Measurements from ENCODE around the gene POP7. TPM values are rescaled to one million over a fixed set of nuclear protein-coding genes. Genes with fewer than 3 reads are reported as not detected.

The POP7 gene
- total RNA-seq, 1 donor from 2014 or later: 25.9 TPM

DNA sequence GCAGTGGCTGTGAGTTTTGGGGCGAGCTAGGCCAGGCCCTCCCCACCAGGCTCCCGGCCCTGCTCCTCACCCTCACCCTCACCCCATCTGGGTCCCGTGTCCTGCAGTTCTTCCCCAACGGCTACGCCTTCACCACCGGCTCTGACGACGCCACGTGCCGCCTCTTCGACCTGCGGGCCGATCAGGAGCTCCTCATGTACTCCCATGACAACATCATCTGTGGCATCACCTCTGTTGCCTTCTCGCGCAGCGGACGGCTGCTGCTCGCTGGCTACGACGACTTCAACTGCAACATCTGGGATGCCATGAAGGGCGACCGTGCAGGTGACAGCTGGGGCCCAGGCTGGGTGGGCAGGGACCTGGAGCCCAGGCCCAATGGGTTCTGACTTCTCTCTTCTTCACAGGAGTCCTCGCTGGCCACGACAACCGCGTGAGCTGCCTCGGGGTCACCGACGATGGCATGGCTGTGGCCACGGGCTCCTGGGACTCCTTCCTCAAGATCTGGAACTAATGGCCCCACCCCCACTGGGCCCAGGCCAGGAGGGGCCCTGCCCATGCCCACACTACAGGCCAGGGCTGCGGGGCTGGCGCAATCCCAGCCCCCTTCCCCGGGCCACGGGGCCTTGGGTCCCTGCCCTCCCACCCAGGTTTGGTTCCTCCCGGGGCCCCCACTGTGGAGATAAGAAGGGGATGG, 27.5 kb upstream of the POP7 start:
- DNase-seq (ENCODE audit: low spot score): no peak

DNA sequence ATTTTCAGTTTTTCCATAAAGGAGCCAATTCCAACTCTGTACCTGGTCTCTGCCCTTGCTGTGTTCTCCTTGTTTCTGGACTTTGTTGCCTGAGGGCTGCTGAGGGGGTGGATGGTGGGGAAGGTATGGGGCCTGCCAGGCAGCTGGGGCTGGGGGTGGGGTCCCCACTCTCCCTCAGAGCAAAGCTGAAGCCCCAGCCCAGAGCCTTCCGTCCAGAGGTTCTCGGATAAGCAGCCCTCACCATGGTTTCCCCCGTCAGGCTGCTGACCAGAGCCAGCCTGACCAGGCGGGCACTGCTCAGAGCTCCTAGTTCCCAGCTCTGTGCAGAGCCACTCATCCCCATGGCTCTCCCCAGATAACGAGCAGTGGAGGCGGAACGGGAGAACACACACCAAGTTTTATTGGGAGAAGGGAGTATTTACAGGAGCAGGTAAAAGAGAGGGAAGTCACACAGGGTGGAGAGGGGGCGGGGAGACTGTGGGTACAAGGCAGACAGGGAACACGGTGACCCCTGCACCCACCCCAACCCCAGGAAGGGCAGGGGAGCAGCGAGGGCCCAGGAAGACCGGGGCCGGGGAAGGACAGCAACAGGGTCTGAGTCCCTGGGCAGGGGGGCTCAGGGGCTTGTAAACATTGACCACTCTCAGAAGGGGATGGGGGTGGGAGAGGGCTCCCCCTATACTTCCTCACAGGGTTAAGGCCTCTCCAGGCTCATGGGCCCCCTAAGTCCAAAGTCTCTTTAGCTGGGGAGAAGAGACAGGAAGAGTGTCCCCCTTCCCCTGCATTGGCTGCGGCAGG, 26.6 kb upstream of the POP7 start:
- no peak for DNase-seq (ENCODE audit: low spot score)

DNA sequence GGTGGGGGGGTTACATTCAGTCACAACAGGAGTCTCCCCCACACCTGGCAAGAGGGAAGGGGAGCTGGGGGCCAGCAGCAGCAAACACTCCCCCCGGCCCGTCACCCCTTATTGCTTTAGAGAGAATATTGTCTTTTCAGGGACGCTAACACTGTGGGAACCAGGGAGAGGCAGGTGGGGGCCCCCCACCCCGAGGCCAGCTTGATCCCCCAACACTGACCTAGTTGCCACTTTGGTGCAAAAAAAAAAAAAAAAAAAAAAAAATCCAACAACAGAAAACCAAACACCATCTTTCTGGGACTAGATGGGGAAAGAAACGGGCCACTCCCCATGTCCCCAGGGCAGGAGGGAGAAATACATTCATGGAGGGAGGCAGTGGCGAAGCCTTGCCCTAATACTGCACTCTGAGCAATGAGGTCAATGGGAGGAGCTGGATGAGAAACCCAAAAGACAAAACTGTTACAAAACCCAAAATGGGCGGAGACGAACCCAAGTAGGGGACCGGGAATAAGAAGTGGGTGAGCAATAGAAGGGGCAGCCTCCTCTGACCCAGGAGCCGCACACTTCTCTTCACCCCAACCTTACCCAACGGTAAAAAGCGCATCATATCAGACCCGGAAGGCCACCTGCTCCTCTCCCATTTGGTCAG, 25.9 kb upstream of the POP7 start:
- no peak for DNase-seq (ENCODE audit: low spot score)

DNA sequence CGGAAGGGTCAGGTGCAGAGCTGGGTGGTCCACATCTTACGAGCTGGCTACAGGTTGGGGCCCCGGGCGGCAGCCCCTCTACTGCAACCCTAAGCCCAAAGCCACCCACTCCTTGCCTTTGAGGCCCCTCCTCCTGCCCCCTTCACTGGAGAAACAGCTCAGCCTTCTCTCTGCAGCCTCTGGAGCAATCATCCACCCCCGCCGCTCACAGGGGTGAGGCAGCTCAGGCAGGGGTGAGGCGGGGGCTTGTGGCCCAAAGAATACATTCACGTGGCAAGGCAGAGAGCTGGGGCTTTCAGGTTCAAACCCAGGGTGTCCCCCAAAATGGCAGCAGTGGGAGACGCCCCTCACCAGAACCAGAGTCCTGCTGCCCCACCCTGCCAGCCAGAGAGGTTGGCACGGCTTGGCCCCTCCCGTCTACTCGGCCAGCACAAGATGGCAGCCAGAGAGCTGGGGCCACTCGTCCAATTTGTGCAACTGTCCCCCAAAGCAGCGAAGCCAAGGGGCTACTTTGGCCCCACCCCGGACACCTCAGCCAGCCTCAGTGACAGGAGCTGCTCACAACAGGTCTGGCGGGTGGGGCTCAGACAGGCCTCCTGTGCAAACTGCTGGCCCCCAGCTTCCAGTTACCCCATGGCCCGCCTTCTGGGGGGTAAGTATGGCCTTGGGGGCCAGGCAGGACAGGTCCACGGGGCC, 25.2 kb upstream of the POP7 start:
- no peak for DNase-seq (ENCODE audit: low spot score)

DNA sequence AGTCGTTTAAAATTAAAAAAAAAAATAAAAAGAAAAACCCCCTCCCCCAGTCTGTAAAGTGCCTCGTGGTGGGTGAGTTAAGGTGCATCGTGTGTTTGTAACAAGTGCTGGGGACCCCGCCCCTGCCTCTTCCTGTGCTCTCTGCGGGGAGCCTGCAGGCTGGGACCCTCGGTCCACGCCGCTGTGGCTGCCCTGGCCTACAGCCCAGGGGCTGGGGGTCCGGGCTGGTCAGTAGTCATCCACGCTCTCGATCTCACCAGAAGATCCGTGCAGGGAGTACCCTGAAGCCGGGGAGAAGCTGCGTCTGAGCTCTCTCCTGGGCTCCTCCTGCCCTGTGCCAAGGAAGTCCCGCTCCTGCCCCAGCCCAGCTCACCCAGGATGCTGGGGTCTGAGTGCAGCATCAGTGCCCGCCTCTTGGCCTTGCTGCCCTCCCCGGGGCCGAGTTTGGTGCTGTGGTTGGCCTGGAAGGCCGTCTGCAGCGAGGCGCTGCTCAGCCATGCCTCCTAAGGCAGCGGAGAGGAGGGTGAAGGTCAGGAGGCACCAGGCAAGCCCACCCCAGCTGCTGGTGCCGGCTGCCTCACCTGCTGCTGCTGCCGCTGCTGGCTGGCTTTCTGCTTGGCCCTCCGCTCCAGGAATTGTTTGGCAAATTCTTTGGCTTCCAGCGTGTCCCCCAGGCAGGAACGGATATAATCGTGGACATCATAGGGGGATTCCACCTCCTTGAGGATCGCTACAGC, 24.3 kb upstream of the POP7 start:
- DNase-seq (ENCODE audit: low spot score): no peak

DNA sequence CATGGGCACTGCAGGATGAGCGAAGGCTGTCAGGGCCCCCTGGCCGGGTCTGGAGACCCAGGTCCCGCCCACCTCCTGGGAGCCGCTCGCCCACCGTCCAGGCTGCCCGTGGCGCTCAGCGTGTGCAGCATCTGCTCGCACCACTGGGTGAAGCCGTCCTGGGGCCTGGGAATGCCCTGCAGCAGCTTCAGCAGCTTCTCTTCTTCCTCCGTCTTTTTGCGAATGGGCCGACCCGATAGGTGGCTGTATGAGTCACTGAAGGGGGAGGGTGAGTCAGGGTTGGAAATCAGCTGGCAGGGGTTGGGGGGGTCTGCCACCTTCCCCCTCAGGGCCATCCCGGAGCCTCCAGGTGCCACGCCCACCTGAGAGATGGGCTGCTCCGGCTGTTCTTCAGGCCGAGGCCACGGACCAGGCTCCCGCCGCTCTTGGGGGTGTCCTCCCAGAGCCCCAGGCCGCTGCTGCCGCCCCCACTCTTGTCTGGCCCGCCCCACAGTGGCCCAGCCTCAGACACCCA, 23.6 kb upstream of the POP7 start:
- no peak for DNase-seq (ENCODE audit: low spot score)

DNA sequence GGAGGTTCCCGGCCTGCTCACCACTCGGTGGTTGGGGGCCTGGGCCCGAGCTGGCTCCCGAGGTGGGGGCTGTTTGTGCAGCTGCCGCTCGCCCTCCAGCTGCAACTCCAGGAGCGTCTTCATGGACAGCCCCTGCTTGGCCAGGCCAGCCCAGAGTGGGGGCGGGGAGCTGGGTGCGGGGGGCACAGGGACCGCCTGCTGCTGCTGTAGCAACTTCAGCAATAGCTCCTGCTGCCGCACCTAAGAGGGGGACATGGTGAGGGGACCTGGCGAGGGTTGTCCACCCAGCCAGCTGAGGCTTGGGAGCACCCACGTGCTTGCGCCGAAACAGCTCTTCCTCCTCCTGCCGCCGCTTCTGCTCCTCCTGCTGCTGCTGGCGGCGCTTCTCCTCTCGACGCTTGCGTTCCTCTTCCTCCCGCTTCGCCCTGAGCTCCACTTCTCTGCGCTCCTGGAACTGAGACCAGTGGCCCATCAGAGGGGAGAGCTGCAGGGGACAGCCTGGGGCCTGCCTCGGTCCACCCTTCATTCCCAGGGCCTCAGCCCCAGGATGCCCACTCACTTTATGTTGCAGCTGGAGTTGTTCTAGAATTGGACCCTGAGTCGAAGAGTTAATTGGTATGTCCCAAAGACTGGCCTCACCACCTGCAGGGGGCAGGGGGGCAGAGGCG, 22.8 kb upstream of the POP7 start:
- DNase-seq (ENCODE audit: low spot score): no peak

DNA sequence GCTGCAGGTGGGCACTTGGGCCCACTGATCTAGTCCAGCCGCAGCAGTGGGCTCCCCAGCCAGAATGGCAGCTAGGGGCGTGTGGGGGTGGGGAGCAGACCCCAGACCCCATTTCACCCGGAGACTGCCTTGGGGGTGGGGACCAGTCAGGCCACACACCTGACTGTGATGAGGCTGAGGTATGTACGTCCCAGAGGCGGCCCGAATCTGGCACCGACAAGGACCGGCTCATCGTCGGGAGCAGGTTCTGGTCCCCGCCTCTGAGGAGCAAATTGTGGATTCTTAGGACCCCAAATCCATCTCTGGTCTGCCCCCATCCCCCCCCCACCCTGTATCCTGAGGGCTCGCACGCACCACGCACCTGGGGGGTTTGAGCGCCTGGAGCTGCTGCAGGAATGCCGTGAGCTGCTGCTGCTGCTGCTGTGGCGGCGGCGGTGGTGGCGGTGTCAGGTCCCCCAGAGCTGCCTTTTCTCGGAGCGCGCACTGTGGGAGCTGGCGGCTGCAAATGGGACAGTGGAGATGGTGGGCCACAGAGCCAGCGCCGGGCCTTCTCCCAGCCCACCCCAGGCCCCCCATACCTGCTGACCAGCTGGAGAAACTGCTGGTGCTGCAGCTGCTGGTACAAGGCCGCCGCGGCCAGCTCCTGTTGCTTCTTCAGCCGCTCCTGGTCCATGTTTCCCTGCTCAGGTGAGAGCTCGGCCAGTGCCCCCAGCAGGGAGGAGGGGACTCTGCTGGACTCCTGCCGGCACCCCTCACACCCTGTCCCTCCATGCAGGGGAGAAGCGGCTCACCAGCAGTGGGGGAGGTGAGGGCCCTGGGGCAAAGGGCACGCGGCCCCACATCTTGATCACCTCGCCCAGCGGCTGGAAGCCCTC, 22.0 kb upstream of the POP7 start:
- no peak for DNase-seq (ENCODE audit: low spot score)

DNA sequence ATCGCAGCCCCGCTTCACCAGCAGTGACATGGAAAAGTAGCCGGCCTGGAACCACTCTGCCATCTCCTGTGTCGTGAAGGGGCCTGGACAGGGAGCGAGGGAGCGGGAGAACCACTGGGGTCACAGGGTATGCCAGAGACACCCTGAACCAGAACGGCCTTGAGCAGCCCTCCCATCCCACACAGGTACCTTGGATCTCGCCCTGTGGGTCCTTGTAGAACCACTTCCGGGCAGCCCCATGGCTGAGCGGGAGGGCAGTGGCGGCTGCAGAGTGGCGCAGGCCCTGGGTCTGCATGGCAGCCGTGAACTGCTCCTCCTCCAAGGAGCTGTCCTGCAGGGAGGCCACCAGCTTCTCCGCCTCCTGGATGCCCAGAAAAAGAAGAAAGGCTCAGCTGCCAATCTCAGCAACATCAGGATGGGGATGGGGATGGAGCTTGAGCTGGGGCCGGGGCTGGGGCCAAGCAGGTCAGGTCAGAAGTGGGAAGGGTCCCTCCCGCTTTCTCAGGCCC, 21.3 kb upstream of the POP7 start:
- DNase-seq (ENCODE audit: low spot score): no peak

DNA sequence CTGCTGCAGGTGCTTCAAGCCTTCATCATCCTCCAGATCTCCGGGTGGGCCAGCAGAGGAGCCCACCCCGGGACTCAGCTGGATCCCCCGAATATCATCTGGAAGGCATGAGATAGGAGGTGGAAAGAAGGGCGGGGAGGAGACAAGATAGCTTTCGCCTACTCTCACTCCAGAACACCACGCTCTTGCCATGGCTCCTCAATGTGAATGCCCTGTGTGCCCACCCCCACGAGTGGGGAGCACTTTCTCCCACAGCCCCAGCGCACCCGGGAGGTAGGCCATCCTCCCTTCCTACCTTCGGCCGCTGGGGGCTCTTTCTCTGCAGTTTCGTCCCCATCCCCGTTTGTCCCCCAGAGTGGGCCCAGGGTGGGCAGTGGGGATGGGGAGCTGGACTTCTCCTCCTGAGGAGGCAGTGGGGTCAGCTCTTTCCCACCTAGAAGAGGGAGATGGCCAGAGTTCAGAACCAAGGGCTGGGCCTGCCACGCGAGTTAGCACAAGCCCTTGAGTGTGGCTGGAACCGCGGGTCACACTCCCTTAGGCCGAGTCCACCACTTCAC, 20.8 kb upstream of the POP7 start:
- DNase-seq (ENCODE audit: low spot score): no peak

DNA sequence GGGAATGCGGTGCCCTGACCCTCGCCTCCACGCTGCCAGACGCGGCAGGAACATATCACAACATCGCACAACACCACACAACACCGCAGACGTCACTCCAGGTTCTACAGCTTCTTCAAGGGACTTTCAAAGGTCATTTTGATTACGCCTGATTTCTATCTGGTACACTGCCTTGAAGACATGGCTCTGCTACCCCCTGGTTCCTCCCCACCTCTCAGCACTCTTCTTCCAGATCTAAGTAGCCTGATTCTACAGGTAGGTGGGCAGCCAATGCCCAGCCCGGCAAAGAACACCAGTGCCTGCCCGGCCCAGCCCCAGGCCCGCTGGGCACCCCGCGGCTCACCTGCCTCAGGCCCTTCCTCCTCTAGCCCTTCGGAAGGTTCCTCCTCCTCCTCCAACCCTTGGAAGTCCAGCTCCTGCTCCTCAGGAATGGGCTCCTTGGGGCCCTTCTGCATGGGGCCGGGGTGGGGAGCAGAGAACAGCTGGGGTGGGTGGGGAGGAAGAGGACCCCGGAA, 20.2 kb upstream of the POP7 start:
- no peak for DNase-seq (ENCODE audit: low spot score)

DNA sequence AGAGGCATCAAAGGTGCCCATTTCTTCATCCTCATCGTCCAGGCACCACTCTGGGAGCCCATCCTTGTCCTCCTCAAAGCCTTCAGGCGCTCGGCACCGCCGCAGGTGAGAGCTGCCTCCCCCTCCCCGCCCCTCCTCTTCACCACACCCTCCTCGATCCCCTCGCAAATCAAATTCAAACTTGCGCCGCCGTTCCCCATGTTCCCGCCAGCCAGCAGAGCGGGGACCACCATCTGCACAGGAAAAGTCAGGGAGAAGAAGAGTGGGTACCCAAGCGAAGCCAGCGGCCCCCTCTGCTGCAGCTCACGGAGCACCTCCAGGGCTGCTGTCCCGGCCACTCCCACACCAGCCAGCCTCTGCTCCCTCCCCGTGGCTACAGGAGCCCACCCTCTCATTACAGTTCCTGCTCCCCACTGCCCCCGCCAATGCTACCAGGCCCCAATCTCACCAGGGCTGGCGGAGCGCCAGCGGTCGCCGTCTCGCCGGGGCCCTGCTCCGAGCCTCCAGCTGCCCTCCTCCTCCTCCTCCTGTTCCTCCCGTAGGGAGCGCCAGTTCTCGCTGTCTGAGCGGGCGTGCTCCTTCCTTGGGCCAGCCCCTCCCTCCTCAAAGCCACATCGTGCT, 19.6 kb upstream of the POP7 start:
- DNase-seq (ENCODE audit: low spot score): no peak

DNA sequence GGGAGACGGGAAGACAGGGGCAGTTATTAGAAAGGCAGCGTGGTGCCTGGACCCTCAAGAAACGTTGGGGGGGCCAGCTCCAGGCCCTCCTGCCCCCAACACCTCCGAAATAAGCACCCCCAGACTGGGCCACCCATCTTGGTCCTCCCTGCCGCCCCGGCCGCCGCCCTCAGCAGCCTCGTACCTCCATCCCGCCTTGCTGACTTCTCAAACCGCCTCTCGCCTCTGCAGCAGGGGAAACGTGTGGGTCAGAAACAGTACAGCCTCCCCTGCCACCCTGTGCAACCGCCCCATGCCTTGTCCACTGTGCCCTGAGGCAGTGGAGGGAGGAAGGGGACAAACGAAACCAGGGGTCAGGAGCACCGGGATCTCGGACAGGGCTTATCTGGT, 19.1 kb upstream of the POP7 start:
- no peak for DNase-seq (ENCODE audit: low spot score)

DNA sequence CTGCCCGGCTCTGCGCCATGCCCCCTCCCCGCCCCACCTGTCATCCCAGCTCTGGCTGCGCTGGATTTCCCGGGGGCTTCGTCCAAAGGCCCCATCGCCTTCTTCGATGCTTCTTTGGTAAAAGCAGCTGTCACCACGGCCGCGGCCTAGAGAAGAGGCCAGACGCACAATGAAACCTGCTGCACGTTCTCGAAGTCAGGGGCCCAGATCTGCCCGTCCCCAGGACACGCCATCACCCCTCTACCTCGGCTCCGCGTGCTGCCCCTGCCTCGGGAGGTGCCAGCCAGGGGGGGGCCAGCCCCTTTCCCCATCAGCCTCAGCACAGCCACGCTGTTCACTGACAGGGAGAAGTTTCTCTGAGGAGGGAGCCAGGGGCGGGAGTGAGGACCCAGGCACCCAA, 18.7 kb upstream of the POP7 start:
- no peak for DNase-seq (ENCODE audit: low spot score)

DNA sequence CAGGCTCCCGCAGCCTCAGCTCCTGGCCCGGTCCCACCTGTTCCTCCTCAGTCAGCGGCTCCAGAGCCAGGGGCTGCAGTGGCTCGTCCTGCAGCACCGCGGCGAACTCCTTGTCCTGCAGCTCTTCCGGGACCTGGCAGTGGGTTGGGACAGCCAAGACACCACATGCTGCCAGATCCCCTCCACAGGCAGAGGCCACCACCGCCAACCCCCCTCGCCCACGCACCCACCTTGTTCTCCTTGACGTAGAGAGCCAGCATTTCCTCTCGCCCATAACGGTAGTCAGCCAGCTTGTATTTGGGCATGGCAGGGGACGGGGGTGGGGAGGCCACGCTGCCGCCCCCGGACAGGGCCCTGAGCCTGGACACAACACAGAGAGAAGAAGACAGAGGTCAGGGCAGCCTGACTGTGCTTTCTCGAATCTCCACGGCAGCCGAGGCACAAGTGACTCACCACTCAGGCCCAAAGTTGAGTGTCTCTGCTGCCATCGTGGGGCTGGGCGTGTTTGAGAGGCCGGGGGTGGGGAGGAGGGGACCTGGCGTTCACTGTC, 18.1 kb upstream of the POP7 start:
- DNase-seq (ENCODE audit: low spot score): no peak

DNA sequence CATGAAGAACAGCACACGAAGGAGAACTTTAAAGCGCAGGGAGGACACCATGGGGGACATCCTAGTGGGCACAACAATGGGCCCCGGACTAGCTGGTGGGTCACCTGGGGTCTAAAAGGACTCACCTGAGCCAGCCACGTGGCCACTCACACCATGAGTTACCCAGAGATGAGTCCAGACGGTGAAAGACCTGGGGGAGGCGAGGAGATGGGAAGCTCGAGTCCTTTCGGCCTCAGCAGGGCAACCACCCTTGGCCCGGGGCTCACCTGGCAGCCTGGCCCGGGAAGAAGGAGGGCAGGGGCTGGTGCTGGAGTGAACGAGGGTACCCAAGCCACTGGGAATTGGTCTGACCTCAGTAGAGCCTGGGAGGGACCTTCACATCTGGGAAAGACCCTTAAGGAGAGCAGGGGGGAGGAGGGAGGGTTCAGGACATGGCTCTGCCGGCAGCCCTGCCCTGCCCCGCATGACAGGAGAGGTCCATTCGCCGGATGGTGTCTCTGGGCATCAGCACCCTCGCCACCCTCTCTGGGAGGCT, 17.5 kb upstream of the POP7 start:
- DNase-seq (ENCODE audit: low spot score): no peak
